ENCODE results near the gene SLC26A3. TPM values are rescaled to one million over a fixed set of nuclear protein-coding genes. Genes with fewer than 3 reads are reported as not detected.
A peak's percentile ranks its signal among the peaks of the same experiment; 100 is the strongest.

The SLC26A3 gene
- total and polyA plus RNA-seq, 8 donors = 0.04 TPM; not detected in 7

DNA sequence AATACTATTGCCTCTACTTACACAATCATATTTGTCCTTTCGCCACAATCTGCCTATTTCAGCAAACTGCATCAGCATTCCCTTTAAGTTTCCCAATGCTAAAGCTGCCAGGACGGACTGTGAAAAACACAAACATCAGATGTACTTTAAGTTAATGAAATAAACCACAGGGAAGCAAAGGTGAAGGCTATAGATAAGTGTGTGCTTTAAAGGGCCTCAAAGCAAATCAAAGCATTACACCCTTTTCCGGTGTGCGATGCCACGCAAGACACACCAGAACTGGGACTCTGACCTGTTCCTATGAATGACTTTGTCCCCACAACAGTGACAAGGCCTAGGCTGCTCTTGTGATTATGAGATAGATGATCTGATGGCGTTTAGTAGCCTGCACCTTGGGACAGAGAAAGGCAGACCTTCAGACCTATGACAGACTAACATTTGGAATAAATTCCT is 23.4 kb downstream of the SLC26A3 start:
- H3K4me3 ChIP-seq = no peak overlapping the region
- intact Hi-C loops (cut with DNase I) = no loop called here
- no peaks in the 10 kb centered on the region for H3K9me3 ChIP-seq
- H3K4me1 ChIP-seq = no peaks in the 10 kb centered on the region
- H3K36me3 ChIP-seq = no peaks in the 10 kb centered on the region
- ATAC-seq (no peak), DNase-seq (peak in 2 of 4 donors; percentile 32 to 40)
- no peak overlapping the region for H3K27ac ChIP-seq
- TF ChIP-seq, protein P1, sequence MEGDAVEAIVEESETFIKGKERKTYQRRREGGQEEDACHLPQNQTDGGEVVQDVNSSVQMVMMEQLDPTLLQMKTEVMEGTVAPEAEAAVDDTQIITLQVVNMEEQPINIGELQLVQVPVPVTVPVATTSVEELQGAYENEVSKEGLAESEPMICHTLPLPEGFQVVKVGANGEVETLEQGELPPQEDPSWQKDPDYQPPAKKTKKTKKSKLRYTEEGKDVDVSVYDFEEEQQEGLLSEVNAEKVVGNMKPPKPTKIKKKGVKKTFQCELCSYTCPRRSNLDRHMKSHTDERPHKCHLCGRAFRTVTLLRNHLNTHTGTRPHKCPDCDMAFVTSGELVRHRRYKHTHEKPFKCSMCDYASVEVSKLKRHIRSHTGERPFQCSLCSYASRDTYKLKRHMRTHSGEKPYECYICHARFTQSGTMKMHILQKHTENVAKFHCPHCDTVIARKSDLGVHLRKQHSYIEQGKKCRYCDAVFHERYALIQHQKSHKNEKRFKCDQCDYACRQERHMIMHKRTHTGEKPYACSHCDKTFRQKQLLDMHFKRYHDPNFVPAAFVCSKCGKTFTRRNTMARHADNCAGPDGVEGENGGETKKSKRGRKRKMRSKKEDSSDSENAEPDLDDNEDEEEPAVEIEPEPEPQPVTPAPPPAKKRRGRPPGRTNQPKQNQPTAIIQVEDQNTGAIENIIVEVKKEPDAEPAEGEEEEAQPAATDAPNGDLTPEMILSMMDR (IDR thresholded peaks at IDR 0.05) = no peak
- no peaks in the 10 kb centered on the region for H3K27me3 ChIP-seq

DNA sequence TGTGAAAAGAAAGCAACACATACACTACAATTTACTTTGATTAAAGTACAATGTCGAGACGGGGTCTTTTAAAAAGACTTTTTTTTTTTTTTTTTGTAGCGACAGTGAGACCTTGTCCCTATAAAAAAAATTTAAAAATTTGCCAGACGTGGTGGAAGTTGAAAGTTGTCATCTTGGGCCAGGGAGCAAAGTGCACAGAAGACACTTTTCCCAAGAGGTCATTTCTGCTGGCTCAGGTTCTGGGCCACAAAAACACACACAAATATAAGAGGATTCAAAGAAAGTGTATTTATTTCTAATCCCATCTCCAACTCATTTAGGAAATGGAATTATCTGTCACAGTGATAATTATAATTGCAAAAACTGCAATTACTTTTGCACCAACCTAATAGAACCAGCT is 24.7 kb downstream of the SLC26A3 start:
- no peak for DNase-seq

DNA sequence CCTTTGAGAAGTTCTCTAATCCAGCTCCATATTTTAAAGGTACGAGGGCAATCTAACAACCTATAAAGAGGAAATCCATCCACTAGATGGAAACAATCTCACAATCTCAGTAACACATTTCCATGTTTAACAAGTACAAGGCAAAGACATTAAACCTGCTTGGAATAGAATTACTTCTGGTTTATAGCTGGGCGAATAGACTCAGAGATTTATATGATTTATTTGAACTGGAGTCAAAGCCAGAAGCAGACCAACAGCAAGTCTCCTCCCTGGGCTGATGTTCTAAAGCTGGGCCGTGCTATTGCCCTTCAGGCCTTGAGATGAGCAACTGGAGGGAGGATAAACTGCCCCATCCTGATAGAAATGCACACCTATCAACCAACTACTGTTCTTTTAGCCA is 25.3 kb downstream of the SLC26A3 start:
- Histone ChIP-seq H3K27ac (no peak overlapping the region), H3K27me3 (no peaks in the 10 kb centered on the region), H3K36me3 (no peaks in the 10 kb centered on the region), H3K9me3 (no peaks in the 10 kb centered on the region), H3K4me3 (no peak overlapping the region), H3K4me1 (no peaks in the 10 kb centered on the region)
- DNase-seq = no peak
- ATAC-seq = no peak
- intact Hi-C loops (cut with DNase I) = no loop called here
- TF ChIP-seq, protein P1 (IDR thresholded peaks at IDR 0.05) = no peak

More for the DNA sequence above, 24.7 kb downstream of the SLC26A3 start:
- Histone ChIP-seq H3K4me1 (no peaks in the 10 kb centered on the region), H3K36me3 (no peaks in the 10 kb centered on the region), H3K27me3 (no peaks in the 10 kb centered on the region), H3K9me3 (no peaks in the 10 kb centered on the region), H3K27ac (no peak overlapping the region), H3K4me3 (no peak overlapping the region)
- intact Hi-C loops (cut with DNase I) = no loop called here
- TF ChIP-seq, protein P1 (IDR thresholded peaks at IDR 0.05) = no peak
- ATAC-seq = no peak

DNA sequence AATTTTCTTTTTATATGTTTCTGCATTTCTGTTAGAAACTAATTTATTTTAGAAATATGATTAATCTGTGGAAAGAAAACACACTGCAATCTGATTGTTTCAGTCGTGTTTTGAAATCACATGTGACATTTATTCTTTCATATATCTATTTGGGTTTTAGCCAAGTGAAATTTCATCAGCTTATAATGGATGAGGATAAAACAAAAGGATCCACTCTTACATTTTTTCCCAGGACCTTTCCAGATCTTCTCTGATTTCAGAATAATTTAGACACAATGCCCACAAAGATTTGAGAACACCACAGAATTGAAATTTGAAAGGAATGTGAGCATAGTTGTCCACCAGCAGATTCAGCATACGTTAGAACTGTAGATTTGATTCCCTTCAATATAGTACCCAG is 30.0 kb downstream of the SLC26A3 start:
- Histone ChIP-seq H3K4me3 (no peak overlapping the region), H3K36me3 (no peaks in the 10 kb centered on the region), H3K4me1 (no peaks in the 10 kb centered on the region), H3K27me3 (no peaks in the 10 kb centered on the region), H3K9me3 (no peaks in the 10 kb centered on the region), H3K27ac (no peak overlapping the region)
- TF ChIP-seq, protein P1 (IDR thresholded peaks at IDR 0.05) = no peak
- no peak for ATAC-seq
- DNase-seq = no peak
- intact Hi-C loops (cut with DNase I) = no loop called here

DNA sequence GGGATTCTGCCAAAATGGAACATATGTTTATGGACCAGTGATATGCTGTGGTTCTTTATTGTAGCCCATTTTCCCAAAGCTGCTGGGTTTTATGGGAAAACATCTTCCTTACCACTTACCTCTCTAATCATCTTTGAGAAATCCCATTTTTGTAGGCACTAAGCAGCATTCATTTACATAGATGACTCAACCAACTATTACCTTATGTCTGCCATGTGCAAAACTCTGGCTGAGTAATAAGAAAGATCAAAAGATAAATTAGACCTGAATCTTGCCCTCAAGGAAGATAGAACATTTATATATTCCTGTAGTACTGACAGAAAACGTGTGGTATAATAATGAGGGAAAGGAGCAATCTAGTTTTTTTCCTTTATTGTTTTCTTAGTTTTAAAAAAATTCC is 34.8 kb downstream of the SLC26A3 start:
- DNase-seq = no peak
- intact Hi-C loops (cut with DNase I) = no loop called here
- Histone ChIP-seq H3K36me3 (no peaks in the 10 kb centered on the region), H3K4me1 (no peaks in the 10 kb centered on the region), H3K4me3 (no peak overlapping the region), H3K27me3 (no peaks in the 10 kb centered on the region), H3K27ac (no peak overlapping the region), H3K9me3 (no peaks in the 10 kb centered on the region)
- TF ChIP-seq, protein P1 (IDR thresholded peaks at IDR 0.05) = no peak
- ATAC-seq = no peak

All from left lung (tissue), 10 donors.